Hematopoietic multipotent progenitor cell (in vitro differentiated cells): Measurements from ENCODE around the gene RXRA. TPM values are rescaled to one million over a fixed set of nuclear protein-coding genes. Genes with fewer than 3 reads are reported as not detected.

Experiments used
- DNase-seq, 3 donors: peaks; one replicate each; pipeline ENCODE4 v3.0.0-alpha.2; 2011 to 2015; ENCODE audit warnings: low read depth in 2 of 3, low spot score in 2 of 3
- small RNA-seq: library from RNA; depleted of rRNA; stranded (forward); fragments of <200 nt; gene quantifications from one replicate; pipeline ENCODE3, GENCODE V24; 2012
- total RNA-seq: library from RNA; depleted of rRNA; stranded (reverse); fragments of >200 nt; gene quantifications from one replicate; pipeline ENCODE4 v1.2.3, GENCODE V29; 2012

The RXRA gene
- total RNA-seq, 1 donor = 27.7 TPM

- DNase-seq = no peak
Observed at GRCh38 chr9:134477927-134478326, 151.7 kb downstream of the RXRA start.

GRCh38 chr9:134481762-134482161 is 155.5 kb downstream of the RXRA start:
- no peak for DNase-seq

GRCh38 chr9:134482226-134482625 is 156.0 kb downstream of the RXRA start:
- DNase-seq = no peak

GRCh38 chr9:134483361-134484184 is 157.3 kb downstream of the RXRA start:
- DNase-seq = no peak

DNA sequence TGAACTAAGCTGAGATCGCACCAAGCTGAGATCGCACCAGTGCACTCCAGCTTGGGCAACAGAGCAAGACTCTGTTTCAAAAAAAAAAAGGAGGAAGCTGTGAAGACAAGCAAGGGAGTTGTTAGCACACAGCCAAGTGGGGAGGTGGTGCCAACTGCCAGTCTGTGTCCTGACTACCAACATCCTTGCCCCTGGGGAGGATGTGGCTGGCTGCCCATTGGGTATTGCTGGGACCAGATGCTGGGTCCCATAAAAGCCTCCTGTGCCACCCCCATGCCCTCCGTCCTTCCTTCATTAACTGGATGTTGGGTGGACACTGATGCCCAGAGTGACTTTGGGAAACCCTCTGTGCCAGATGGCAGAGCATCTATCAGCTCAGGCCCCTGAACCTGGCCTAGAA is 158.2 kb downstream of the RXRA start:
- DNase-seq = peak in 1 of 3 donors; percentile 61

GRCh38 chr9:134485653-134486052 is 159.4 kb downstream of the RXRA start:
- no peak for DNase-seq

DNA sequence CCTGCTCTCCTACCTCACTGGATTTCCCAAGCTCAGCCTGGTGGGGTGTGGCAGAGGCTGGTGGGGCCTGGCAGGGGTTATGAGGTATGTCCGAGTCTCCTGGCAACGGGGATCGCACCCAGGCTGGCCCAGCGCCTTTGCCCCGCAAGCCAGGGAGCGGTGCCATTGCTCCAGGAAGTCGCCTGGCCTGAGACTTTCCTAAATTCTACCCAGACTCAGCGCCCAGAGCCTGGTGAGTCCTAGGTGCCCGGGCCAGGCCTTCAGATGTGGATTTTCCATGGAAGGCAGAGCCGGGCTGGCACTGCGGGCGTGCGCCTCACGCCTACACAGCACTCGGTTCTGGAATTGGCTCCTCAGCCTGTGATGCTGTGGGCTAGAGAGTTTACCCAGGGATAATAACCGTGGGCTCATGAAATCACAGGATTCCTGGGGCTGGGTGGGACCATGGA is 159.9 kb downstream of the RXRA start:
- DNase-seq = no peak

DNA sequence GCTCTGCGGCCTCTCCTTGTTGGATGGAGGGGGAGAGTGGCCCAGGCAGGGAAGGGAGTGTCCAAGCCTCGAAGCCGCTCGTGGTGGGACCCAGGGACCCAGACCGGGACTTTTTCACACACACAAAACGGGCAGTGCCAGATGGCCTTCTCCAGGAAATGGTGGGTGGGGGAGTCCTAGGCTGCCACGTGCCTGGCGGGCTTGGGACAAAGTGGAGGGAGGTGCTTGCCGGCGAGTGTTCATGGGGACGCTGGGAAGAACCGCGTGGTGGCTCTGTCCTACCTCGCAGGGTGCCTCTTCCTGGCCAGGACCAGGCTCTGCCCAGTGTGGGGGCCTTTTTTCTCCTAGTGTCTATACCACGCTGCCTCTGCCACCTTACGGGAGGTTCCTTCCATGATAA is 160.3 kb downstream of the RXRA start:
- DNase-seq = peak in 1 of 3 donors; percentile 31

Small RNA genes lying within 50 kb of the gene (small RNA-seq; reads per million reads assigned to genes)
- gene MIR4669 = not detected

Other genes with a start within 250 kb of the RXRA start
- gene WDR5, start 190.4 kb upstream of the RXRA start, total RNA-seq = 22.9 TPM
- not detected for gene RNU6ATAC, start 161.9 kb upstream of the RXRA start, total RNA-seq